Measurements from ENCODE around the gene LTBP1. TPM values are rescaled to one million over a fixed set of nuclear protein-coding genes. Genes with fewer than 3 reads are reported as not detected.

The LTBP1 gene
- total and polyA plus RNA-seq, 4 donors, result 5.8 to 57.6 (median 10.2) TPM

- H3K4me1 ChIP-seq (ENCODE audit: control insufficient read depth in 4 of 4, insufficient read depth in 4 of 4, low read length in 3 of 4), result peaks cover 0 to 5% (median 0%) of the 10 kb centered on the region in 4 donors
- no peaks in the 10 kb centered on the region for H3K9me3 ChIP-seq (ENCODE audit: control insufficient read depth in 4 of 4, low read length in 3 of 4)
- DNase-seq (ENCODE audit: low spot score), result no peak
- 72% methylated on average over 5 of the region's 5 CpGs for WGBS
- H3K36me3 ChIP-seq (ENCODE audit: control insufficient read depth in 4 of 4, insufficient read depth in 3 of 4, low read depth in 1 of 4, low read length in 3 of 4), result peaks cover 0 to 5% (median 0%) of the 10 kb centered on the region in 4 donors
- H3K9ac ChIP-seq (ENCODE audit: low read depth in 1 of 2, low read length in 2 of 2), result no peak overlapping the region
- no peak overlapping the region for H3K4me3 ChIP-seq (ENCODE audit: low read depth in 1 of 3, low read length in 3 of 3)
- no peak overlapping the region for H3K27ac ChIP-seq (ENCODE audit: low read depth in 1 of 2, low read length in 2 of 2)
- peak; percentile 15 for TF ChIP-seq NR2F2 (IDR thresholded peaks at IDR 0.05)
- no peak for TF ChIP-seq TAF1 (conservative IDR thresholded peaks at IDR 0.05)
- H3K27me3 ChIP-seq (ENCODE audit: control insufficient read depth in 4 of 4, insufficient read depth in 4 of 4, low read length in 3 of 4), result no peaks in the 10 kb centered on the region
Observed at GRCh38 chr2:33342171-33342570, 395.4 kb downstream of the LTBP1 start.

GRCh38 chr2:33342705-33343104, 396.0 kb downstream of the LTBP1 start:
- no peak for TF ChIP-seq FOXA2 (IDR thresholded peaks at IDR 0.05)
- TF ChIP-seq RXRA (IDR thresholded peaks at IDR 0.05), result no peak
- no peak for TF ChIP-seq JUND (IDR thresholded peaks at IDR 0.05)
- TF ChIP-seq NR2F2 (IDR thresholded peaks at IDR 0.05), result no peak
- Histone ChIP-seq H3K4me3 (ENCODE audit: low read depth in 1 of 3, low read length in 3 of 3) (no peak overlapping the region), H3K36me3 (ENCODE audit: control insufficient read depth in 4 of 4, insufficient read depth in 3 of 4, low read depth in 1 of 4, low read length in 3 of 4) (peaks cover 0 to 5% (median 0%) of the 10 kb centered on the region in 4 donors), H3K9ac (ENCODE audit: low read depth in 1 of 2, low read length in 2 of 2) (no peak overlapping the region), H3K4me1 (ENCODE audit: control insufficient read depth in 4 of 4, insufficient read depth in 4 of 4, low read length in 3 of 4) (peaks cover 0 to 5% (median 0%) of the 10 kb centered on the region in 4 donors), H3K9me3 (ENCODE audit: control insufficient read depth in 4 of 4, low read length in 3 of 4) (no peaks in the 10 kb centered on the region), H3K27me3 (ENCODE audit: control insufficient read depth in 4 of 4, insufficient read depth in 4 of 4, low read length in 3 of 4) (no peaks in the 10 kb centered on the region), H3K27ac (ENCODE audit: low read depth in 1 of 2, low read length in 2 of 2) (no peak overlapping the region)
- DNase-seq (ENCODE audit: low spot score), result no peak
- 64% methylated on average over 4 of the region's 4 CpGs for WGBS

GRCh38 chr2:33343387-33343895, 396.7 kb downstream of the LTBP1 start:
- Histone ChIP-seq H3K27me3 (ENCODE audit: control insufficient read depth in 4 of 4, insufficient read depth in 4 of 4, low read length in 3 of 4) (no peaks in the 10 kb centered on the region), H3K4me3 (ENCODE audit: low read depth in 1 of 3, low read length in 3 of 3) (no peak overlapping the region), H3K9ac (ENCODE audit: low read depth in 1 of 2, low read length in 2 of 2) (no peak overlapping the region), H3K36me3 (ENCODE audit: control insufficient read depth in 4 of 4, insufficient read depth in 3 of 4, low read depth in 1 of 4, low read length in 3 of 4) (peaks cover 0 to 5% (median 0%) of the 10 kb centered on the region in 4 donors), H3K4me1 (ENCODE audit: control insufficient read depth in 4 of 4, insufficient read depth in 4 of 4, low read length in 3 of 4) (peaks cover 0 to 5% (median 0%) of the 10 kb centered on the region in 4 donors), H3K9me3 (ENCODE audit: control insufficient read depth in 4 of 4, low read length in 3 of 4) (no peaks in the 10 kb centered on the region), H3K27ac (ENCODE audit: low read depth in 1 of 2, low read length in 2 of 2) (no peak overlapping the region)
- no peak for DNase-seq (ENCODE audit: low spot score)
- TF ChIP-seq TAF1 (conservative IDR thresholded peaks at IDR 0.05) (no peak), REST (IDR thresholded peaks at IDR 0.05) (no peak), RXRA (IDR thresholded peaks at IDR 0.05) (no peak), FOXA2 (IDR thresholded peaks at IDR 0.05) (no peak), FOXA1 (IDR thresholded peaks at IDR 0.05) (no peak), SP1 (IDR thresholded peaks at IDR 0.05) (no peak), MAX (IDR thresholded peaks at IDR 0.05) (no peak), HNF4A (conservative IDR thresholded peaks at IDR 0.05) (no peak), HNF4G (IDR thresholded peaks at IDR 0.05) (no peak), CTCF (IDR thresholded peaks at IDR 0.05; ENCODE audit: low read depth, low read length, missing input control) (no peak), JUND (IDR thresholded peaks at IDR 0.05) (no peak), RAD21 (IDR thresholded peaks at IDR 0.05) (no peak), NR2F2 (IDR thresholded peaks at IDR 0.05) (no peak)
- WGBS, result 89% methylated on average over 3 of the region's 3 CpGs

Measured in liver (tissue), 9 donors.